PC-9 (cell line): Measurements from ENCODE around the gene OR8J3. TPM values are rescaled to one million over a fixed set of nuclear protein-coding genes. Genes with fewer than 3 reads are reported as not detected.

ENCODE experiments used
- BruUV-seq: library from RNA; stranded (reverse); fragments of 400-500 nt; replicated peaks from 2 replicates; lab custom pipeline; 2021; lab: Mats Ljungman, UMichigan
- CTCF ChIA-PET: fragments of 300-600 bp; sonication (Branson Sonifier 250); formaldehyde crosslinking; loops from one replicate; lab custom pipeline; 2022; ENCODE audit warnings: antibody characterized with exemption; lab: Charles Lee
- POLR2A ChIA-PET: fragments of 300-600 bp; sonication (Branson Sonifier 250); formaldehyde crosslinking; loops from one replicate; lab custom pipeline; 2022; ENCODE audit warnings: antibody characterized with exemption; ENCODE audit not compliant: unreplicated experiment; lab: Charles Lee
- DNase-seq, 2 experiments: peaks; one replicate each; pipeline versions ENCODE4 v3.0.0 to v3.0.0-alpha.2; 2015 to 2022; ENCODE audit warnings: mixed read lengths in 1 of 2
- H2AFZ ChIP-seq: fragments of 200-600 bp; sonication (generic); 2 replicates; pipeline ENCODE4 v1.8.1; 2017; ENCODE audit warnings: antibody characterized with exemption
- H3F3A ChIP-seq: fragments of 200-600 bp; sonication (generic); 2 replicates; pipeline ENCODE4 v1.8.1; 2017; ENCODE audit warnings: antibody characterized with exemption, mild to moderate bottlenecking, low read depth; ENCODE audit not compliant: insufficient read depth
- H3K27ac ChIP-seq: fragments of 200-600 bp; sonication (generic); 2 replicates; pipeline ENCODE4 v1.6.1; 2016; ENCODE audit warnings: mixed run types
- H3K27me3 ChIP-seq: fragments of 200-600 bp; sonication (generic); 2 replicates; pipeline ENCODE4 v1.6.1; 2016; ENCODE audit warnings: low read depth, mixed run types; ENCODE audit not compliant: insufficient read depth
- H3K36me3 ChIP-seq: fragments of 200-600 bp; sonication (generic); 2 replicates; pipeline ENCODE4 v1.6.1; 2016; ENCODE audit warnings: low read depth, mixed run types
- H3K4me1 ChIP-seq: fragments of 200-600 bp; sonication (generic); replicated peaks from 2 replicates; pipeline ENCODE4 v1.6.1; 2016; ENCODE audit warnings: mixed run types; ENCODE audit not compliant: insufficient read depth
- H3K4me2 ChIP-seq: fragments of 200-600 bp; sonication (generic); 2 replicates; pipeline ENCODE4 v1.6.1; 2017; ENCODE audit warnings: mixed run types
- H3K4me3 ChIP-seq: fragments of 200-600 bp; sonication (generic); 2 replicates; pipeline ENCODE4 v1.6.1; 2016; ENCODE audit warnings: mixed run types
- H3K79me2 ChIP-seq: fragments of 200-600 bp; sonication (generic); 2 replicates; pipeline ENCODE4 v1.6.1; 2017; ENCODE audit warnings: low read depth, mixed run types
- H3K9me2 ChIP-seq: fragments of 200-600 bp; sonication (generic); 2 replicates; pipeline ENCODE4 v1.8.1; 2017; ENCODE audit warnings: mild to moderate bottlenecking; ENCODE audit not compliant: insufficient read depth
- H3K9me3 ChIP-seq: fragments of 200-600 bp; sonication (generic); 2 replicates; pipeline ENCODE4 v1.8.1; 2016; ENCODE audit warnings: low read depth; ENCODE audit not compliant: insufficient read depth
- H4K20me1 ChIP-seq: fragments of 200-600 bp; sonication (generic); 2 replicates; pipeline ENCODE4 v1.8.1; 2017; ENCODE audit not compliant: insufficient read depth
- EZH2 ChIP-seq: fragments of 200-600 bp; sonication (generic); IDR thresholded peaks from 2 replicates; pipeline ENCODE4 v1.8.0; 2017; ENCODE audit warnings: antibody characterized with exemption, low read depth
- intact Hi-C: fragments of 100-400 bp; cut with micrococcal nuclease; formaldehyde crosslinking; loops from one replicate; pipeline ENCODE4 v1.10.0; 2022; ENCODE audit not compliant: unreplicated experiment
- total RNA-seq: library from RNA; stranded (reverse); gene quantifications from 2 replicates; pipeline ENCODE4 v1.2.3, GENCODE V29; 2021
- TF ChIP-seq, protein P1 (sequence below): fragments of 200-600 bp; sonication (generic); conservative IDR thresholded peaks from 2 replicates; pipeline ENCODE4 v1.6.1; 2017; ENCODE audit warnings: mixed run types, antibody characterized with exemption, mild to moderate bottlenecking, moderate library complexity

OR8J3 gene
- total RNA-seq, 1 experiment from 2014 or later, result not detected

DNA sequence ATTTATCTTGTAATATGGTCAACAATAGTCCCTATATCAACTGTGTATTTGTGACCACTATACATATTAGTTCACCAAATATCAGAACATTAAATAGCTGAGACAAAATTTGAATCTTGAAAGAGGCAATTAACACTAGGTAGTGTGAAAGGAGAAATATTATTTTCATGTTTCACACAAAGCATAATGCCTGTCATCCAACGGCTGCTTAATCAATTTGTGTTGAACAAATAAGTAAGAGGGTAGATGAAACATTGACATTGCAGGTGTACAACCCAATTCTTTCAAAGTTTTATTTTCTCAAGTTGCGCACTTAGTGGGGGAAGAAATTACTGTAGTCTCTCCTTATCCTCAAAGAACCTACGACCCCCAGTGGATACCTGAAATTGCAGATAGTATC lies 50.3 kb downstream of the OR8J3 start:
- no peak overlapping the region for H3K27ac ChIP-seq
- TF ChIP-seq EZH2, result no peak
- TF ChIP-seq, protein P1, sequence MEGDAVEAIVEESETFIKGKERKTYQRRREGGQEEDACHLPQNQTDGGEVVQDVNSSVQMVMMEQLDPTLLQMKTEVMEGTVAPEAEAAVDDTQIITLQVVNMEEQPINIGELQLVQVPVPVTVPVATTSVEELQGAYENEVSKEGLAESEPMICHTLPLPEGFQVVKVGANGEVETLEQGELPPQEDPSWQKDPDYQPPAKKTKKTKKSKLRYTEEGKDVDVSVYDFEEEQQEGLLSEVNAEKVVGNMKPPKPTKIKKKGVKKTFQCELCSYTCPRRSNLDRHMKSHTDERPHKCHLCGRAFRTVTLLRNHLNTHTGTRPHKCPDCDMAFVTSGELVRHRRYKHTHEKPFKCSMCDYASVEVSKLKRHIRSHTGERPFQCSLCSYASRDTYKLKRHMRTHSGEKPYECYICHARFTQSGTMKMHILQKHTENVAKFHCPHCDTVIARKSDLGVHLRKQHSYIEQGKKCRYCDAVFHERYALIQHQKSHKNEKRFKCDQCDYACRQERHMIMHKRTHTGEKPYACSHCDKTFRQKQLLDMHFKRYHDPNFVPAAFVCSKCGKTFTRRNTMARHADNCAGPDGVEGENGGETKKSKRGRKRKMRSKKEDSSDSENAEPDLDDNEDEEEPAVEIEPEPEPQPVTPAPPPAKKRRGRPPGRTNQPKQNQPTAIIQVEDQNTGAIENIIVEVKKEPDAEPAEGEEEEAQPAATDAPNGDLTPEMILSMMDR, result no peak
- H3K79me2 ChIP-seq, result no peaks in the 10 kb centered on the region
- H3K9me2 ChIP-seq, result no peaks in the 10 kb centered on the region; the same call in 1 of the 2 replicates
- H3F3A ChIP-seq, result no peaks in the 10 kb centered on the region
- ChIA-PET POLR2A (no interaction called here), CTCF (no interaction called here)
- no peaks in the 10 kb centered on the region for H3K9me3 ChIP-seq
- H3K36me3 ChIP-seq, result no peaks in the 10 kb centered on the region
- H3K4me2 ChIP-seq, result no peak overlapping the region
- H4K20me1 ChIP-seq, result no peaks in the 10 kb centered on the region
- H2AFZ ChIP-seq, result no peak overlapping the region
- no peaks in the 10 kb centered on the region for H3K4me1 ChIP-seq
- intact Hi-C loops, result no loop called here
- no peak for DNase-seq
- no TSS peak for BruUV-seq
- H3K4me3 ChIP-seq, result no peak overlapping the region
- H3K27me3 ChIP-seq, result no peaks in the 10 kb centered on the region

Other genes starting within 250 kb of the OR8J3 start
- not detected in 2 replicates for gene OR5W2, start 225.6 kb downstream of the OR8J3 start, total RNA-seq
- gene OR5I1, start 203.8 kb downstream of the OR8J3 start, total RNA-seq, result not detected in 2 replicates
- not detected in 2 replicates for gene OR10AG1, start 170.3 kb downstream of the OR8J3 start, total RNA-seq
- not detected in 2 replicates for gene OR5F1, start 145.6 kb downstream of the OR8J3 start, total RNA-seq
- gene OR5AS1, start 112.5 kb downstream of the OR8J3 start, total RNA-seq, result not detected in 2 replicates
- not detected in 2 replicates for gene OR8I2, start 46.9 kb downstream of the OR8J3 start, total RNA-seq
- not detected in 2 replicates for gene OR8H2, start 36.5 kb downstream of the OR8J3 start, total RNA-seq
- gene OR8H3, start 17.8 kb downstream of the OR8J3 start, total RNA-seq, result not detected in 2 replicates
- not detected in 2 replicates for gene OR8K5, start 20.1 kb upstream of the OR8J3 start, total RNA-seq
- gene OR5J2, start 36.4 kb upstream of the OR8J3 start, total RNA-seq, result not detected in 2 replicates
- gene OR5T2, start 94.1 kb upstream of the OR8J3 start, total RNA-seq, result not detected in 2 replicates
- gene OR5T3, start 112.1 kb upstream of the OR8J3 start, total RNA-seq, result not detected in 2 replicates
- gene OR5T1, start 134.0 kb upstream of the OR8J3 start, total RNA-seq, result not detected in 2 replicates
- gene OR8H1, start 152.1 kb upstream of the OR8J3 start, total RNA-seq, result not detected in 2 replicates
- not detected in 2 replicates for gene OR8K3, start 174.9 kb upstream of the OR8J3 start, total RNA-seq
- gene OR8K1, start 205.8 kb upstream of the OR8J3 start, total RNA-seq, result not detected in 2 replicates
- not detected in 2 replicates for gene OR8J1, start 214.1 kb upstream of the OR8J3 start, total RNA-seq
- gene OR8U1, start 235.4 kb upstream of the OR8J3 start, total RNA-seq, result not detected in 2 replicates